ENCODE data around the gene TMEM18. TPM values are rescaled to one million over a fixed set of nuclear protein-coding genes. Genes with fewer than 3 reads are reported as not detected.

TMEM18 gene
- total and polyA plus RNA-seq, 2 experiments from 2014 or later = 15.0 to 41.9 TPM

- TF ChIP-seq CREB1 (CRISPR knock-in tag; IDR thresholded peaks at IDR 0.05; ENCODE audit: low read depth) = no peak
- no peak for TF ChIP-seq EZH2 (IDR thresholded peaks at IDR 0.05; ENCODE audit: low read depth, unreplicated experiment)
- no peak for TF ChIP-seq ZNF331 (CRISPR knock-in tag; IDR thresholded peaks at IDR 0.05; ENCODE audit: low read depth)
- TF ChIP-seq ZNF114 (CRISPR knock-in tag; IDR thresholded peaks at IDR 0.05) = no peak
- TF ChIP-seq, protein P1, sequence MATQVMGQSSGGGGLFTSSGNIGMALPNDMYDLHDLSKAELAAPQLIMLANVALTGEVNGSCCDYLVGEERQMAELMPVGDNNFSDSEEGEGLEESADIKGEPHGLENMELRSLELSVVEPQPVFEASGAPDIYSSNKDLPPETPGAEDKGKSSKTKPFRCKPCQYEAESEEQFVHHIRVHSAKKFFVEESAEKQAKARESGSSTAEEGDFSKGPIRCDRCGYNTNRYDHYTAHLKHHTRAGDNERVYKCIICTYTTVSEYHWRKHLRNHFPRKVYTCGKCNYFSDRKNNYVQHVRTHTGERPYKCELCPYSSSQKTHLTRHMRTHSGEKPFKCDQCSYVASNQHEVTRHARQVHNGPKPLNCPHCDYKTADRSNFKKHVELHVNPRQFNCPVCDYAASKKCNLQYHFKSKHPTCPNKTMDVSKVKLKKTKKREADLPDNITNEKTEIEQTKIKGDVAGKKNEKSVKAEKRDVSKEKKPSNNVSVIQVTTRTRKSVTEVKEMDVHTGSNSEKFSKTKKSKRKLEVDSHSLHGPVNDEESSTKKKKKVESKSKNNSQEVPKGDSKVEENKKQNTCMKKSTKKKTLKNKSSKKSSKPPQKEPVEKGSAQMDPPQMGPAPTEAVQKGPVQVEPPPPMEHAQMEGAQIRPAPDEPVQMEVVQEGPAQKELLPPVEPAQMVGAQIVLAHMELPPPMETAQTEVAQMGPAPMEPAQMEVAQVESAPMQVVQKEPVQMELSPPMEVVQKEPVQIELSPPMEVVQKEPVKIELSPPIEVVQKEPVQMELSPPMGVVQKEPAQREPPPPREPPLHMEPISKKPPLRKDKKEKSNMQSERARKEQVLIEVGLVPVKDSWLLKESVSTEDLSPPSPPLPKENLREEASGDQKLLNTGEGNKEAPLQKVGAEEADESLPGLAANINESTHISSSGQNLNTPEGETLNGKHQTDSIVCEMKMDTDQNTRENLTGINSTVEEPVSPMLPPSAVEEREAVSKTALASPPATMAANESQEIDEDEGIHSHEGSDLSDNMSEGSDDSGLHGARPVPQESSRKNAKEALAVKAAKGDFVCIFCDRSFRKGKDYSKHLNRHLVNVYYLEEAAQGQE (IDR thresholded peaks at IDR 0.05; ENCODE audit: unreplicated experiment) = no peak
- no peak for TF ChIP-seq STAT1 (IDR thresholded peaks at IDR 0.05; ENCODE audit: unreplicated experiment)
Measured at GRCh38 chr2:666441-666840, 10.8 kb downstream of the TMEM18 start (continued).

DNA sequence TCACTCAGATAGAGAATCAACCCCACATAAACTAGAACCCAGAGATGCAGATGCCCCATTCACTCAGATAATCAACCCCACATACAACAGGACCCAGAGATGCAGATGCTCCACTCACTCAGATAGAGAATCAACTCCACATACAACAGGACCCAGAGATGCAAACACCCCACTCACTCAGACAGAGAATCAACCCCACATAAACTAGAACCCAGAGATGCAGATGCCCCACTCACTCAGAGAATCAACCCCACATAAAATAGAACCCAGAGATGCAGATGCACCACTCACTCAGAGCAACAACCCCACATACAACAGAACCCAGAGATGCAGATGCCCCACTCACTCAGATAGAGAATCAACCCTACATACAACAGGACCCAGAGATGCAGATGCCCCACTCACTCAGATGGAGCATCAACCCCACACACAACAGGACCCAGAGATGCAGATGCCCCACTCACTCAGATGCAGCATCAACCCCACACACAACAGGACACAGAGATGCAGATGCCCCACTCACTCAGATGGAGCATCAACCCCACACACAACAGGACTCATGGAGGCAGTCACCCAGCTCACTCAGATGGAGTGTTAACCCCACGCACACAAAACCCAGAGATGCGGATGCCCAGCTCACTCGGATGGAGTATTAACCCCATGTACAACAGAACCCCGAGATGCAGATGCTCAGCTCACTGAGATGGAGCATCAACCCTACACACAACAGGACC lies 11.7 kb downstream of the TMEM18 start:
- H3K9me3 Mint-ChIP-seq = peaks cover 22% of the 10 kb centered on the region
- no peak for TF ChIP-seq ZNF114 (CRISPR knock-in tag; IDR thresholded peaks at IDR 0.05)
- no peak for TF ChIP-seq NANOG (IDR thresholded peaks at IDR 0.05; ENCODE audit: borderline replicate concordance)
- TF ChIP-seq EZH2 (IDR thresholded peaks at IDR 0.05; ENCODE audit: low read depth, unreplicated experiment) = no peak
- no peak for TF ChIP-seq ETS1 (IDR thresholded peaks at IDR 0.05)
- no peak for TF ChIP-seq JUNB (IDR thresholded peaks at IDR 0.05; ENCODE audit: unreplicated experiment)
- no peak for TF ChIP-seq CREB1 (CRISPR knock-in tag; IDR thresholded peaks at IDR 0.05; ENCODE audit: low read depth)
- no peak for TF ChIP-seq ZNF331 (CRISPR knock-in tag; IDR thresholded peaks at IDR 0.05; ENCODE audit: low read depth)
- TF ChIP-seq STAT1 (IDR thresholded peaks at IDR 0.05; ENCODE audit: unreplicated experiment) = no peak
- no peak for TF ChIP-seq CTCF (conservative IDR thresholded peaks at IDR 0.05; ENCODE audit: low read depth in 2 of 2)
- TF ChIP-seq, protein P2, sequence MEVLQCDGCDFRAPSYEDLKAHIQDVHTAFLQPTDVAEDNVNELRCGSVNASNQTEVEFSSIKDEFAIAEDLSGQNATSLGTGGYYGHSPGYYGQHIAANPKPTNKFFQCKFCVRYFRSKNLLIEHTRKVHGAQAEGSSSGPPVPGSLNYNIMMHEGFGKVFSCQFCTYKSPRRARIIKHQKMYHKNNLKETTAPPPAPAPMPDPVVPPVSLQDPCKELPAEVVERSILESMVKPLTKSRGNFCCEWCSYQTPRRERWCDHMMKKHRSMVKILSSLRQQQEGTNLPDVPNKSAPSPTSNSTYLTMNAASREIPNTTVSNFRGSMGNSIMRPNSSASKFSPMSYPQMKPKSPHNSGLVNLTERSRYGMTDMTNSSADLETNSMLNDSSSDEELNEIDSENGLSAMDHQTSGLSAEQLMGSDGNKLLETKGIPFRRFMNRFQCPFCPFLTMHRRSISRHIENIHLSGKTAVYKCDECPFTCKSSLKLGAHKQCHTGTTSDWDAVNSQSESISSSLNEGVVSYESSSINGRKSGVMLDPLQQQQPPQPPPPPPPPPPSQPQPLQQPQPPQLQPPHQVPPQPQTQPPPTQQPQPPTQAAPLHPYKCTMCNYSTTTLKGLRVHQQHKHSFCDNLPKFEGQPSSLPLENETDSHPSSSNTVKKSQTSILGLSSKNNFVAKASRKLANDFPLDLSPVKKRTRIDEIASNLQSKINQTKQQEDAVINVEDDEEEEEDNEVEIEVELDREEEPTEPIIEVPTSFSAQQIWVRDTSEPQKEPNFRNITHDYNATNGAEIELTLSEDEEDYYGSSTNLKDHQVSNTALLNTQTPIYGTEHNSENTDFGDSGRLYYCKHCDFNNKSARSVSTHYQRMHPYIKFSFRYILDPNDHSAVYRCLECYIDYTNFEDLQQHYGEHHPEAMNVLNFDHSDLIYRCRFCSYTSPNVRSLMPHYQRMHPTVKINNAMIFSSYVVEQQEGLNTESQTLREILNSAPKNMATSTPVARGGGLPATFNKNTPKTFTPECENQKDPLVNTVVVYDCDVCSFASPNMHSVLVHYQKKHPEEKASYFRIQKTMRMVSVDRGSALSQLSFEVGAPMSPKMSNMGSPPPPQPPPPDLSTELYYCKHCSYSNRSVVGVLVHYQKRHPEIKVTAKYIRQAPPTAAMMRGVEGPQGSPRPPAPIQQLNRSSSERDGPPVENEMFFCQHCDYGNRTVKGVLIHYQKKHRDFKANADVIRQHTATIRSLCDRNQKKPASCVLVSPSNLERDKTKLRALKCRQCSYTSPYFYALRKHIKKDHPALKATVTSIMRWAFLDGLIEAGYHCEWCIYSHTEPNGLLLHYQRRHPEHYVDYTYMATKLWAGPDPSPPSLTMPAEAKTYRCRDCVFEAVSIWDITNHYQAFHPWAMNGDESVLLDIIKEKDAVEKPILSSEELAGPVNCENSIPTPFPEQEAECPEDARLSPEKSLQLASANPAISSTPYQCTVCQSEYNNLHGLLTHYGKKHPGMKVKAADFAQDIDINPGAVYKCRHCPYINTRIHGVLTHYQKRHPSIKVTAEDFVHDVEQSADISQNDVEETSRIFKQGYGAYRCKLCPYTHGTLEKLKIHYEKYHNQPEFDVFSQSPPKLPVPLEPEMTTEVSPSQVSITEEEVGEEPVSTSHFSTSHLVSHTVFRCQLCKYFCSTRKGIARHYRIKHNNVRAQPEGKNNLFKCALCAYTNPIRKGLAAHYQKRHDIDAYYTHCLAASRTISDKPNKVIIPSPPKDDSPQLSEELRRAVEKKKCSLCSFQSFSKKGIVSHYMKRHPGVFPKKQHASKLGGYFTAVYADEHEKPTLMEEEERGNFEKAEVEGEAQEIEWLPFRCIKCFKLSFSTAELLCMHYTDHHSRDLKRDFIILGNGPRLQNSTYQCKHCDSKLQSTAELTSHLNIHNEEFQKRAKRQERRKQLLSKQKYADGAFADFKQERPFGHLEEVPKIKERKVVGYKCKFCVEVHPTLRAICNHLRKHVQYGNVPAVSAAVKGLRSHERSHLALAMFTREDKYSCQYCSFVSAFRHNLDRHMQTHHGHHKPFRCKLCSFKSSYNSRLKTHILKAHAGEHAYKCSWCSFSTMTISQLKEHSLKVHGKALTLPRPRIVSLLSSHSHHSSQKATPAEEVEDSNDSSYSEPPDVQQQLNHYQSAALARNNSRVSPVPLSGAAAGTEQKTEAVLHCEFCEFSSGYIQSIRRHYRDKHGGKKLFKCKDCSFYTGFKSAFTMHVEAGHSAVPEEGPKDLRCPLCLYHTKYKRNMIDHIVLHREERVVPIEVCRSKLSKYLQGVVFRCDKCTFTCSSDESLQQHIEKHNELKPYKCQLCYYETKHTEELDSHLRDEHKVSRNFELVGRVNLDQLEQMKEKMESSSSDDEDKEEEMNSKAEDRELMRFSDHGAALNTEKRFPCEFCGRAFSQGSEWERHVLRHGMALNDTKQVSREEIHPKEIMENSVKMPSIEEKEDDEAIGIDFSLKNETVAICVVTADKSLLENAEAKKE (CRISPR knock-in tag; IDR thresholded peaks at IDR 0.05) = no peak

More for the DNA sequence above, 11.7 kb downstream of the TMEM18 start:
- Mint-ChIP-seq H3K27ac (no peak overlapping the region), H3K4me1 (no peaks in the 10 kb centered on the region), H3K36me3 (ENCODE audit: low read depth) (peaks cover 61% of the 10 kb centered on the region), H3K27me3 (ENCODE audit: insufficient read depth, low read depth, poor library complexity) (peaks cover 10% of the 10 kb centered on the region), H3K4me3 (no peak overlapping the region)
- Histone ChIP-seq H3K4me2 (no peak overlapping the region), H2AFZ (no peak overlapping the region), H3K9me2 (ENCODE audit: insufficient read depth) (no peaks in the 10 kb centered on the region), H3K4me1 (ENCODE audit: insufficient read depth) (no peaks in the 10 kb centered on the region), H3K27me3 (ENCODE audit: insufficient read depth) (no peaks in the 10 kb centered on the region), H3K27ac (ENCODE audit: low read depth) (no peak overlapping the region), H3K36me3 (ENCODE audit: insufficient read depth) (peaks cover 3% of the 10 kb centered on the region), H4K20me1 (replicated peaks; ENCODE audit: insufficient read depth) (no peaks in the 10 kb centered on the region; the same call in 1 of the 2 replicates), H3K4me3 (no peak overlapping the region), H3F3A (replicated peaks; ENCODE audit: low read depth) (0 out of 2 replicates have a peak, but pooled peaks cover 2% of the 10 kb centered on the region), H3K79me2 (replicated peaks; ENCODE audit: insufficient read depth) (no peaks in the 10 kb centered on the region)
- DNase-seq (ENCODE audit: low spot score) = no peak
- ATAC-seq = no peak
